Measurements from ENCODE around the gene BACH1. TPM values are rescaled to one million over a fixed set of nuclear protein-coding genes. Genes with fewer than 3 reads are reported as not detected.
"Not testable (repeated sequence)": the region's sequence is repeated elsewhere in the genome, so short reads cannot be mapped to it uniquely, and the experiment has no call there.

The BACH1 gene
- total and polyA plus RNA-seq, 7 donors, result 9.8 to 115 (median 48.3) TPM

GRCh38 chr21:29271927-29272333 is 26.8 kb upstream of the BACH1 start:
- H3K27me3 ChIP-seq (ENCODE audit: insufficient read depth in 3 of 3, low read length in 2 of 3), result no peaks in the 10 kb centered on the region
- no peak overlapping the region for H3K27ac ChIP-seq
- no peak overlapping the region for H3K4me3 ChIP-seq
- no peak for TF ChIP-seq CTCF (IDR thresholded peaks at IDR 0.05)
- intact Hi-C loops (cut with DNase I), result no loop called here
- H3K9me3 ChIP-seq, result no peaks in the 10 kb centered on the region
- no peaks in the 10 kb centered on the region for H3K4me1 ChIP-seq
- no peaks in the 10 kb centered on the region for H3K36me3 ChIP-seq (ENCODE audit: insufficient read depth in 1 of 2, low read depth in 1 of 2)
- ATAC-seq, result no peak
- DNase-seq, result no peak
- WGBS, 3 donors, result 91 to 97% (median 92%) methylated on average over 6 of the region's 6 CpGs

- ATAC-seq, result no peak
- Histone ChIP-seq H3K9me3 (peaks cover 4% of the 10 kb centered on the region), H3K27me3 (ENCODE audit: insufficient read depth in 3 of 3, low read length in 2 of 3) (no peaks in the 10 kb centered on the region), H3K36me3 (ENCODE audit: insufficient read depth in 1 of 2, low read depth in 1 of 2) (no peaks in the 10 kb centered on the region), H3K4me3 (no peak overlapping the region), H3K27ac (no peak overlapping the region), H3K4me1 (no peaks in the 10 kb centered on the region)
- TF ChIP-seq CTCF (IDR thresholded peaks at IDR 0.05), result no peak
- intact Hi-C loops (cut with DNase I), result no loop called here
- no peak for DNase-seq
Measured at GRCh38 chr21:29277442-29277841, 21.3 kb upstream of the BACH1 start.

GRCh38 chr21:29279558-29279957 is 19.2 kb upstream of the BACH1 start:
- no peak for TF ChIP-seq CTCF (IDR thresholded peaks at IDR 0.05)
- intact Hi-C loops (cut with DNase I), result no loop called here
- peaks cover 4% of the 10 kb centered on the region for H3K9me3 ChIP-seq
- no peaks in the 10 kb centered on the region for H3K36me3 ChIP-seq (ENCODE audit: insufficient read depth in 1 of 2, low read depth in 1 of 2)
- DNase-seq (no peak), ATAC-seq (no peak)
- H3K27me3 ChIP-seq (ENCODE audit: insufficient read depth in 3 of 3, low read length in 2 of 3), result no peaks in the 10 kb centered on the region
- H3K4me3 ChIP-seq, result no peak overlapping the region
- no peak overlapping the region for H3K27ac ChIP-seq
- no peaks in the 10 kb centered on the region for H3K4me1 ChIP-seq

- DNase-seq; intact Hi-C loops (cut with DNase I); ATAC-seq; H3K36me3 ChIP-seq (ENCODE audit: insufficient read depth in 1 of 2, low read depth in 1 of 2); H3K27me3 ChIP-seq (ENCODE audit: insufficient read depth in 3 of 3, low read length in 2 of 3); H3K4me3 ChIP-seq; H3K4me1 ChIP-seq; H3K9me3 ChIP-seq; H3K27ac ChIP-seq: not testable (repeated sequence)
- WGBS, 3 donors, result 89 to 96% (median 93%) methylated on average over 3 of the region's 3 CpGs
Measured at GRCh38 chr21:29281801-29282200, 16.9 kb upstream of the BACH1 start.

GRCh38 chr21:29287383-29287782 is 11.3 kb upstream of the BACH1 start:
- Histone ChIP-seq H3K4me1 (no peaks in the 10 kb centered on the region), H3K36me3 (ENCODE audit: insufficient read depth in 1 of 2, low read depth in 1 of 2) (no peaks in the 10 kb centered on the region), H3K4me3 (no peak overlapping the region), H3K27ac (no peak overlapping the region), H3K9me3 (no peaks in the 10 kb centered on the region), H3K27me3 (ENCODE audit: insufficient read depth in 3 of 3, low read length in 2 of 3) (no peaks in the 10 kb centered on the region)
- ATAC-seq (peak in 1 of 4 donors; percentile 48), DNase-seq (no peak)
- 48 to 76% (median 72%) methylated on average over 1 of the region's 1 CpG for WGBS, 3 donors
- no peak for TF ChIP-seq CTCF (IDR thresholded peaks at IDR 0.05)
- intact Hi-C loops (cut with DNase I), result no loop called here
